OCI-M2 (cell line): ENCODE measurements around the gene FXYD3.
"Not testable (repeated sequence)": the region's sequence is repeated elsewhere in the genome, so short reads cannot be mapped to it uniquely, and the experiment has no call there.

ENCODE experiments used
- DNase-seq: peaks from one replicate; lab custom pipeline; 2025; ENCODE audit not compliant: unreplicated experiment; lab: John Stamatoyannopoulos, UW

FXYD3 gene

DNA sequence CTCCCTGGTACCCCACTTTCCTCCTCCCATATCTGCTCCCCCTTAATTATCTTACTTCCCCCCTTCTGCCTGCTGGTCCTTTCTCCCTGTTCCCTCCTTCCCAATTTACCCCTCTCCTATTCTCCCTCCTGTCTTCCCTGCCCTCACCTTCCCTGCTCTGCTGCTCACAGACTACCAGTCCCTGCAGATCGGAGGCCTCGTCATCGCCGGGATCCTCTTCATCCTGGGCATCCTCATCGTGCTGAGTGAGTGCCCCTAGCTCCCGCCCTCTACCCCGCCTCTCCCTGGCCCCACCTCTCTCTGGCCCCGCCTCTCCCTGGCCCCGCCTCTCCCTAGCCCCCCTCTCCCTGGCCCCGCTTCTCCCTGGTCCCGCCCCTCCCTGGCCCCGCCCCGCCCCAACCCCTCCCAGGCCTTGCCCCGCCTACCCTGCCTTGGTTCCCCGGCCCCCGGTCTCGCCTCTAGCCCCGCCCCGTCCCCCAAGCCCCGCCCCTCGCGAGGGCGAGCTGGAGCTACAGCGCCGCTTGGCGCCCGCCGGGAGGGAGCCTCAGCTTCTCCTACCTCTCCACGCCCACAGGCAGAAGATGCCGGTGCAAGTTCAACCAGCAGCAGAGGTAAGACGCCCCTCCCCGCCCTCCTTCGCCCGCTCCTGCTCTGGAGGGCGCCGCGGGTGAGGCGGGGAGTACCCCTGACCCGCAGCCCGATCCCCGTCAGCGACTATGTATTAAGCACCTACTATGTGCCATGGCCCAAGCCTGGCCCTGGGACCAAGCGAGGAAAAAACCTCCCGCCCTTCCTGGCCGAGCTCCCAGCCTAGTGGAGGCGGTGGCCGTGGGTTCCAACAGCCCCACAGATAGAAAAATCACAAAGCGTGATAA lies 25.6 kb downstream of the FXYD3 start:
- DNase-seq = no peak

DNA sequence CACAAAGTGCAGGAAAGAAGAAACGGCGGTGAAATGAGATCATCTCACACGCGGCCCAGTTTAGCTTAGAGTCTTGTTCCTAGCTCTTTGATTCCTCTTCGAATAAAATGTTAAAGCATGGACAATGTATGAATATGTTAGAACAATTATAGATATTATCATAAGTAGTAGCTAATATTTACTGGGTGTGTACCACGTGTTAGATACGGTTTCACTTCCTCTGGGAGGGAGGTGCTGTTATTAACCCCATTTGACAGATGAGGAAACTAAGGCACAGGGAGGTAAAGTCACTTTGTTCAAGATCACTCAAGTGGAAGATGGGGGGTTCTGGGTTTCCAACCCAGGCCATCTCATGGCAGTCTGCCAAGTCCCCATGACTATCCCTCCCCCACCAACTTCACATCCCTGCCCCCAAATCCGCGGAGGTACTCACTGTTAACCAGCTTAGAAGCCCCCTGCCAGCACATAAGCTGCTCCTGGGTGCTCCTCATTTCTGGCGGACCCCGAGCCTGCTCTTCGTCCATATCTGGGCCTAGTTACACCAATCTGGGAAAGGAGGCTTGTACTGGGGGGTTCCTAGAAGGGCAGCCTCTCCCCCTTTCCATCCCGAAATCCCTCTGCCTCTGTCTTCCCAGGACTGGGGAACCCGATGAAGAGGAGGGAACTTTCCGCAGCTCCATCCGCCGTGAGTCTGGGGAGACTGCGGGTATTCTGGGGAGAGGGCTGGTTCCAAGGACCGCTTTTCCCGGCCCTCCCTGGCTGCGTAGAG lies 26.4 kb downstream of the FXYD3 start:
- DNase-seq = no peak

DNA sequence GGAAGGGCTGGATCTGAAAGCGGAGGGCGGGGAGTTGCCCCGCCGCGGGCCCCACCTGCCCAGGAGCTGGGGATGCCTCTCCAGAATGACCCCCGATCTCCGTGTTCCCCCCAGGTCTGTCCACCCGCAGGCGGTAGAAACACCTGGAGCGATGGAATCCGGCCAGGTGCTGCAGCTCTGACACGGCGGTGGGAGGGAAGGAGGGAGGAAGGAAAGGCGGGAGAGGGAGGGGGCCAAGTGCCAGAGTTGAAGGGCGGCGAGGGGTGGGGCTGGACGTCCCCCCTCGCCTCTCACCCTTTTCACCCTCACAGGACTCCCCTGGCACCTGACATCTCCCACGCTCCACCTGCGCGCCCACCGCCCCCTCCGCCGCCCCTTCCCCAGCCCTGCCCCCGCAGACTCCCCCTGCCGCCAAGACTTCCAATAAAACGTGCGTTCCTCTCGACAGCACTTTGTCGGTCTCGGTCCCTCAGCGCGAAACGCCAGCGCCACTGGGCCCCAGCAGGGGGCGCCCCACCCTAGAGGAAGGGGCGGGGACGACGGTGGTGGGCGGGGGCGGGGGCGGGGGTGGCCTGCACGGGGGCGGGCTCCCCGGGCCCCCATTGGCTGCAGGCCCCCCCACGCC lies 27.1 kb downstream of the FXYD3 start:
- no peak for DNase-seq

DNA sequence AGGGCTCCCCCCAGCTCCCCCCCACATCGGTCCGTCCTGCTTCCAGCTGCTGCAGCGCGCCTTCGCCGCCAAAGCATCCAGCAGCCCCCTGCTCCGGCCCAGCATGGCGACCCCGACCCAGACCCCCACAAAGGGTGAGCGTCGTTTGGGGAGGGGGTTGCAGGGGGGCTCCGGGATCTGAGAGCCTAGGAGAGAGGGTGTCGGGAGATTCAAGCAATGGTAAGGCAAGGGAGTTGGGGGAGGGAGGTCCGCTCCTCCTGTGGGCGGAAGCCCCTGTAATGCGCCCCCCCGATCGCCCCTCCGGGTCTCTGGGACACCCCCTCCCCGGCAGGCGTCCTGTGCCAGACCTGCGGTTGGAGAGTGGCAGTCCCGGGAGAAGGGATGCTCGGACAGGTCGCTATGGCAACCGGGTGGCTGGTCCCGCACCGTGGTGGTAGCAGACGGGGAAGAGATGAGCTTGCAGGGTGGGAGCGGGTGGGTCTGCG lies 27.6 kb downstream of the FXYD3 start, which contains the start of gene FXYD7:
FXYD7 (plus strand) TSS at position 25 of the 485 bp plus-strand sequence; CDS start at position 104, 79 bp downstream.
- no peak for DNase-seq

DNA sequence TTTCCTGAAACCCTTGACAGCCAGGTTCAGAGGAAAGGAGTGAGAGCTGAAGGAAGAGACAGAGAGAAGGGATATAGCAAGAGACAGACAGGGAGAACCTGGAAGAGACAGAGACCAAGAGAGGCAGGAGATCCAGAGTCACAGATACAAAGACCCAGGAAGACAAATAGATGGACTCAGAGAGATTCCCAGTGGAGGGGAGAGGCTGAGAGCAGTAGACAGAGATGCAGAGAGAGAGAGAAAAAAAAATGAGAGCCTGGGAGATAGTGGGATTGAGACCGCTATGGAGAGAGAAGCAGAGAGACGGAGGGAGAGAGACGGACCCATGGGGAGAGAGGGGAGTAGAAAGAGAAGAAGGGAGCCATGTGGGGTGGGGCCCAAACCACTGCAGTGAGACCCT lies 28.2 kb downstream of the FXYD3 start:
- no peak for DNase-seq

DNA sequence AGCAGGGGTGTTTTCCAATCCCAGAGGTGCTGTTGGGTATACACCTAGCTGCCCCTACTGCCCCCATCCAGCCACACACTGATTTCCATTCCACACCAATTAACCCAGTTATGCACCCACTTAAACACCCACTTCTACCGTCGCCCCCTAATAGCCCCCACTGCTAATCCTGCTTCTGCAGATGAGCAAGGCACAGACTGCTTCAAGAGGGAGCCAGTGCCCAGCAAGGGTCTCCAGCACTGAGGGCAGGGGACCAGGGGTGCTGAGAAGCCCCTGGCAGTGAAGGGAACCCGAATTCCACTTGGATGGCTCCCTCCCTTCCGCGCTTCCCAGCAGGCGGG lies 28.6 kb downstream of the FXYD3 start:
- no peak for DNase-seq

DNA sequence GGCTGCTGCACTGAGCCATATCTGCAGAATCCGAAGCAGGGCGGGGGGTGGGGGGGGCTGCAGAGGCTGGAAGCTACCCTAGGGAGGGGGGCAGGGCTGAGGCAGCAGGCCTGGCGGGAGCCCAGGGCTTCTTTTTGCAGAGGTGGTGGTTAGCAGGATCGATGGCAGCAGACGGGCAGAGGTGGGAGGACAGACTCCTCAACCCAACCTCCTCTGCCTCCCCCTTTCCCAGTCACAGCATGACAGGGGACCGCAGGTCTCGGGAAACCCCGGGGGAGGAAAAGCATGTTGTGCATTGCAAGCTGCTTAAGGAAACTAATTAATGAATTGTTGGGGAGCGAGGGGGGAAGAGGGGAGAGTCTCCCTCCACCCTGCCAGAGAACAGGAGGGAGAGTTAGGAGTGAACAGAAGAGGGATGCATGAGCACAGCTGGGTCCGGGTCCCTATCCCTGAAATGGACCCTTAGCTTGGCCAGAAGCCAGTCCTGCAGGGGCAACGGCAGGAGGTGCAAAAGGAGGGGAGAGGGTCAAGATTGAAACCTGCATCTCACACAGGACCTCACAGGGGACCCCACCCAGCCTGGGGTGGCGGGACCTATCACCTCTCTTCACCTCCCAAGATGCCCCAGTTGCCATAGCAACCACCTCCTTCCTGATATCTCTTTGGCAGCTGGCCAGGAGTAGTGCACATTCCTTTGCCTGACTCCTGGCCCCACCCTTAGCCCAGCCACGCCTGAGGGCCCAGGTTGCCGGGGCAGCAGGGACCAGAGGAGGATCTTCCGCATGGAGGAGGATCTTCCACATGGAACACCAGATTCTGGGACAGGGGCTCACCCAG lies 29.2 kb downstream of the FXYD3 start:
- no peak for DNase-seq

DNA sequence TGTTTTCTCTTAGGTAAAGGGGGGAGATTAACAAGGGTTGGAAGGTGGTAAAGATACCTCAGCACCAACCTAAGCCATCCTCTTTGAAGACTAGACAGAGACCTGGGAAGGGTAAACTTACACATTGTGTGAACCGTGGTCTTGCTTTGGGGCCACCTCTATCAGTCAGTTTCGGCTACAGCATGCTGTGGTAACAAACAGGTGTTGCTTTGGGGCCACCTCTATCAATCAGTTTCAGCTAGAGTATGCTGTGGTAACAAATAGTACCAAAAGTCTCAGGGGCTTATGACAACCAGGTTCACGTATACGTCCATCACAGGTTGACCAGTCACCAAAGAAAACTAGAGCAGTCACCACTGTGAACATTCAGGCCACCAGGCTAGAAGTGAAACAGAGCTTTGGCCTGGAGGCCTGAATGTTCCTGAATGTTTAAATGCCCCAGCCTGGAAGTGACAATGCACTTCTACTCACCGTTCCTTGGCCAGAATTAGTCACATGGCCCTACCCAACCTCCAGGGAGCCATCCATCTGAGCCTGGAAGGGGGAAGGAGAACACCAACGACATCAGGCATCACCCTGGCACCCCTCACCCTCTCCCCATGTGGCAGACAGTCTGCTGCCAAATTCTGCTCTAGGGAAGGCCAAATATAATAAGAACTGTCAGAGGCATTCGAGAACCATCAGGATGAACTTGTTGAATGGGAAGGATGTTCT lies 31.3 kb downstream of the FXYD3 start:
- no peak for DNase-seq

DNA sequence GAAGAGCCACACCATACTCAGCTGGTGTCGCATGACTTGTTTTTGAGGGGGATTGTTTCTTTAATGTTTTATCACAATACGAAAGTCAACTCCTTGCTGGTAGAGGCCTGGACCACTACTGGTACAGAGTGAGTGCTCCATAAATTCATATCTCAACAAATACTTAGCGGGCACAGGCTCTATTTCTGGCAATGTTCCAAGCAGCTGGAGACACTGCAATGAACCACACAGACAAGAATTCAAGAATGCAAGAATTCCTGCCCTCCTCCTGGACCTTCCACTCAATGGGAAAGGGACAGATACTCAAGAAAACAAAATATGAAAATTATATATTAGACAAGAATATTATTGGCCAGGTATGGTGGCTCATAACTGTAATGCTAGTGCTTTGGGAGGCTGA lies 33.8 kb downstream of the FXYD3 start:
- DNase-seq = no peak

DNA sequence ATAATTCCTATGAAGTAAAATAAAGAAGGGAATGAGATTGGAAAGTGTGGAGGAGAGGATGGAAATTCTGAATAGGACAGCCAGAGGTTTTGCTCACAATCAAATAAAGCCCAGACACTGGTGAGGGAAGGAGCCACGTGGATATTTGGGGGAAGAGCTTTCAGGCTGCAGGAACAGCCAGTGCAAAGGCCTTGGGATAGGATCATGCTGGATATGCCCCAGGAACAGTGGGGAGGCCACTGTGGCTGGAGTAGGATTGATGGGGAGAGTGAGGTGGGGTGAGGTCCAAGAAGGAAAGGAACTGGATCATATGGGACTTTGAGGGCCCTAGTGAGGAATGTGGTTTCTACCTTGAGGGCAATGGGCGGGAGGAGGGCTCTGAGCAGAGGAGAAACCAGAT lies 34.8 kb downstream of the FXYD3 start:
- no peak for DNase-seq

DNA sequence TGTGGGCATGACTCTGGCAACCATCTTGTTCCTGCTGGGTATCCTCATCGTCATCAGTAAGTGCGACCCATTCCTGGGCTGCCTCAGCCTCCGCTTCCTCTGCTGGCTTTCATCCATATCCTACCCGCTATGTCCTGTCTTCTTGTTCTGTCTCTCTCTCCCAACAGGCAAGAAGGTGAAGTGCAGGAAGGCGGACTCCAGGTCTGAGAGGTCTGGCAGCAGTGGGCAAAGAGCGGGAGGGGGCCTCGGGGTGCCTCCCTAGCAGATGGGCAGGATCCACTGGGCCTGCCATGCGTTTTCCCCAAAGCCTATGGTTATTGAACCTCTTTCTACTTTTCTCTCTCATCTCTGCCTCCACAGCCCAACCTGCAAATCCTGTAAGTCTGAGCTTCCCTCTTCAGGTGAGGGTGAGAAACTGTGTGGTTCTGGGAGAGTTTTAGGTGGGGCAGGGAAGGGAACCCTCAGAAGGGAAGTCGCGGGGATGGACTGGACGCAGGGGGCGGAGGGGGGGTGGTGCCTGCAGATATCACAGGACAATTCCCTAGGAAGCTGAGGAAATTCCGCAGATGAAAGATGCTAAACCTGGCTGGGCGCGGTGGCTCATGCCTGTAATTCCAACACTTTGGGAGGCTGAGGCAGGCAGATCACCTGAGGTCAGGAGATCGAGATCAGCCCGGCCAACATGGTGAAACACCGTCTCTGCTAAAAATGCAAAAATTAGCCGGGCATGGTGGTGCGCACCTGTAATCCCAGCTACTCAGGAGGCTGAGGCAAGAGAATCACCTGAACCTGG lies 35.8 kb downstream of the FXYD3 start:
- no peak for DNase-seq

DNA sequence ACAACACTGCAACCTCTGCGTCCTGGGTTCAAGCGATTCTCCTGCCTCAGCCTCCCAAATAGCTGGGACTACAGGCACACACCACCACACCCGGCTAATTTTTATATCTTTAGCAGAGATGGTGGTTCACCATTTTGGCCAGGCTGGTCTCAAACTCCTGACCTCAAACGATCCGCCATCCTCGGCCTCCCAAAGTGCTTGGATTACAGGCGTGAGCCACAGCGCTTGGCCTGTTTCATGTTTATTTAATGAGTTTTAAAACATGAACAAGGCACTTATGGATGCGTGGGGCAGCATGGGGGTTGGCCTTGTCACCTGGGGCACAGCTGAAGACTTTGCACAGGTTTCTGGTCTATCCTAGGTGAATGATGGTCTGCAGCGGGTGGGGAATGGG lies 37.5 kb downstream of the FXYD3 start:
- not testable (repeated sequence) for DNase-seq

DNA sequence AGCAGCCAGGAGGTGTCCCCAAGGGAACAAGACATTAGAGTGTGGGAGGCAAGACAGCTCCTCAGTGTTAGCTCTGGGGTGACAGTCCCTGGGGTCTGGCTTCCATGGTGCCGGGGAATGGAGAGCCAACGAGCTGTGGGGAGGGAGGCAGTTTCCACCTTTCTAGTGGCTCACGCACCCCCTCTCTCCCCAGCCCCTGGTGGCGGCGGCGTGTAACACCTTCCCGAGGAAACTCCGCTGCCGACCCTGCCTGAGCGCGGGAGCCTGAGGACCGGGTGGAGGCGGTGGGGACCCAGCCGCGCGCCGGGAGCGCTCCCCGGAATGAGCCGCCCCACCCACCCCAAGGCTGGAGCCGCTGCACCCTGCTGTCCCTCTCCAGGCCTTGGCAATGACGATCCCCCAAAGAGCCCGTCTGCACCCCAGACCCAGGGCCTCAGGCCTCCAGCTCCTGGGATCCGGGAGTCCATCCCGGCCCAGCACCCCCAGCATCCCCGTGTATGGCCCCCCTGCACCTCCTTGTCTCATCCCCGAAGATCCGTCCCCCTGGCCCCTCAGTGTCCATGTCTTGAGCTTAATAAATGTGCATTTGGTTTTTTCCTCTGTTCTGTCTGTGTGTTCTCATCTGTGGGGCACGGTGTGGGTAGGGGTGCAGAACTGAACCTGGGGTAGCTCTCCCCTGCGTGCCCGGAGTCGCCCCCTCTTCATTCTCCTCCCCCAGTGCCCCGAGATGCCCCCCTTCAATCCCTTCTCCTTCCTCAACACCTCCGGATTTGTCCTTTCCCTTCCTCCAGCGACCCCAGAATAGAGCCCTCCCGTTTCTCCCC lies 38.3 kb downstream of the FXYD3 start:
- DNase-seq = no peak

DNA sequence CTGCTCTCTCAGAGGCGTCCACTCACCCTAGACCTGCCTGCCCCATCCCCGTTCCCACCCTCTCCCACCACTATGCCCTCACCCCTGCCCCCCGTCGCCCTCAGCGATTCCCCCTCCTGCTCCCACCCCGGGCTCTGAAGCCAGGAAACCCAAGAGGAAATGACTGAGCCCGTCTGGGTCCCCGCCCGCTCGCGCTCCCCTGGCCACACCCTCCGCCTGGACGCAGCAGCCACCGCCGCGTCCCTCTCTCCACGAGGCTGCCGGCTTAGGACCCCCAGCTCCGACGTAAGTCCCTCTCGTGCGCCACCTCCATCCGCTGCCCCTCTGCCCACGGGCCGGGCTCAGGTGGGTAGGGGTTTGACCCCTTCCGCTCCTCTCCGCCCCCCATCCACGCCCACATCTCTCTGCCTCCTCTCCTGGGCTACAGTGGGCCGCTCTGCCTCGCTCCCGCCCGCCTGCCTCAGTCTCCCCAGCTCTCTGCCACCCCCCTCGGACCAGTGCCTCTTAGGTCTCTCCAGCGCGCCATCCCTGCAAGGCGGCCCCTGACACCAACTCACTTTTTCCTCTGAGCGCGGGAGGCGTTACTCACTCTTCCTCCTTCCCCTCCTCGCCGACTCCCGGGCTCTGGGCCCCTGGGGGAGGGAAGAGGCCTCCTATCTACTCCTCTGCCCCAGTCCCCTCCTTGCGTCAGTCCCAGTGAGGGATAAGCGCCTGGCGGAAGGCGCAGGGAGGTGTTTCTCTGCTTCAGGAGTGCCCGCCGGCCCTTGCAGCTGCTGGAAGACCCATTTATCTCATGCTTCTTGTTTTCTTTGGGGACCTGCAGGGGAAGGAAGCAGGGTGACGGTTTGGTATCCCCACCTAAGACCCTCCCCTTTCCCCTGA lies 39.1 kb downstream of the FXYD3 start, which contains the start of gene FXYD5:
FXYD5 (plus strand) TSS at position 211 of the 882 bp plus-strand sequence. CDS start 816 bp downstream, outside the sequence.
- peak; percentile 94 for DNase-seq

DNA sequence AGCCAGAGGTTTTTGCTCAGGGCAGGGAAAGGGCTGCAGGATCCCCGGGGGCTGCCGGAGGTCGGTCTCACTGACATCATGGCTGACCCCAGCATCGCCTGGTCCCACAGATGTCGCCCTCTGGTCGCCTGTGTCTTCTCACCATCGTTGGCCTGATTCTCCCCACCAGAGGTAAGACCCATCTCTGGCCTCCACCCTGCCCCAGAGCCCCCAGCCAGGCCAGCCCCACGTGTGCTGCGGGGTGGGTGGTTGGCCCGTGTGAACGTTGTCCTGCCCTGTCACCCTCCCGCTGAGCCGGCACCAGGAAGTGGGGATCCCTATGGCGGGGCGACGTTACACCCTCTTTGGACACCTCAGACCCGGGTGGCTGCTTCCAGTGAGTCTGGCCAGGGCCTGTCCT lies 39.8 kb downstream of the FXYD3 start:
- no peak for DNase-seq

DNA sequence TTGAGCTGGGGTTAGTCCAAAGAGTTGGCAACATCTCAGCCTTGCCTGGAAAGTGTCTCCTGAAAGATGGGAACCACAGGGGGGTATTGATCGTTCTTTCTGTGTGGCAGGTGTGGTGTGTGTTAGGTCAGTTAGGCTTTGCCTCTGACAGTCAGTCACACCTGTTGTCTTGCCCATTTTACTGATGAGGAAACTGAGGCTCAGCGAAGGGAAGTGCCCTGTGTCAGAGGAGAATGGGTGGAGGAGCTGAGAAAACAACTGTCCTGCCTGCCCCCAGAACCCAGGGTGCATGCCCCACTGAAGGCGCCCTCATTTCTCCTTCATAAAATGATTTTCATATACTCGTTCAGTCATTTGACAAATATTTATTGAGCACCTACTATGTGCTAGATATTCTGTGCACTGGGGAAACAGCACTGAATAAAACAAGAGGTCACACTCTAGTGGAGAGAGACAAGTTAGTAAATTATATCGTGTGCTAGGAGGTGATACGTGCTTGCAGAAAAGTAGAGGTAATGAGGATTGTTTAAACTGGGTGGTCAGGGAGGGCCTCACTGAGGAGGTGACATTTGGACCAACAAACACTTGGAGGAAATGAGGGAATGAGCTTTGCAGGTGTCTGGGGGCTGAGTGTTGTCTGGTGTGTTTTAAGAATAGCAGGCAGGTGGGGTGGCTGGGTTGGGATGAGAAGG lies 40.5 kb downstream of the FXYD3 start:
- no peak for DNase-seq

DNA sequence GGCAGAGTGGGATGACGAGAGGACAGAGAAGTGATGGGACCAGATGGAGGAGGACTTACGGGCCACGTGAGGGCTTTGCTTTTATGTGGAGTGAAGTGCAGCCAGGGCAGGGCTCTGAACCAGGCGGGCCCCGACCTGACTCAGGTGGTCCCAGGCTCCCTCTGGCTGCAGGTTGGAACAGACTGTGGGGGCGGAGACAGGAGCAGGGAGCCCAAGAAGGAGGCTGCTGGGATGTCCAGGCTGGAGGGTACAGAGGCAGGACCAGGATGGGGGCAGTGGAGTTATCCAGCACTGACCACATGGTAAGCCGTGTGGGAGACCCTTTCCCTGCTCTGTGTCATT lies 41.0 kb downstream of the FXYD3 start:
- DNase-seq = no peak
